Fibroblast of peridontal ligament (primary cell): ENCODE data around the gene TCP11.
"Not testable (repeated sequence)": the region's sequence is repeated elsewhere in the genome, so short reads cannot be mapped to it uniquely, and the experiment has no call there.

Experiments used
- DNase-seq: peaks from one replicate; pipeline ENCODE4 v3.0.0-alpha.2; 2010; ENCODE audit errors: extremely low read depth

Gene TCP11

DNA sequence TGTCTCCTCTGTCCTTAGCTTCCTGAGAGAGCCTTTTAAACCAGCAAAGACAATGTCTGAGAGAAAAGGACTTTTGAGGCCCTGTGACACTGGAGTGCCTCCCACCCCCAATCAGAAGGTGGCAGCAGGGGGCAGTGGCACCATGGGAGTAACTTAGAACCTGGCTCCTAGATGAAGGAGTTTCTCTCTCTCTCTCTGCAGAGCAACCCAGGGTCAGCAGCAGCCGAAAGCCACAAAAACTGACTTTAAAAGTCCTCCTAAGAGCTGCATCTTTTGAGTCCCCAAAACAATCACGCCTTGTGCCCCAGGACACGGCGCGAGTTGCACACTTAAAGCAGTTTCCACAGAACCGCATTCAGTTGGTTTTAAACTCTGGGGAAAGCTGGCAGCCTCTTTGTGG is 5.3 kb upstream of the TCP11 start:
- DNase-seq = peak; percentile 62

GRCh38 chr6:35145757-35146156 is 4.6 kb upstream of the TCP11 start:
- no peak for DNase-seq

DNA sequence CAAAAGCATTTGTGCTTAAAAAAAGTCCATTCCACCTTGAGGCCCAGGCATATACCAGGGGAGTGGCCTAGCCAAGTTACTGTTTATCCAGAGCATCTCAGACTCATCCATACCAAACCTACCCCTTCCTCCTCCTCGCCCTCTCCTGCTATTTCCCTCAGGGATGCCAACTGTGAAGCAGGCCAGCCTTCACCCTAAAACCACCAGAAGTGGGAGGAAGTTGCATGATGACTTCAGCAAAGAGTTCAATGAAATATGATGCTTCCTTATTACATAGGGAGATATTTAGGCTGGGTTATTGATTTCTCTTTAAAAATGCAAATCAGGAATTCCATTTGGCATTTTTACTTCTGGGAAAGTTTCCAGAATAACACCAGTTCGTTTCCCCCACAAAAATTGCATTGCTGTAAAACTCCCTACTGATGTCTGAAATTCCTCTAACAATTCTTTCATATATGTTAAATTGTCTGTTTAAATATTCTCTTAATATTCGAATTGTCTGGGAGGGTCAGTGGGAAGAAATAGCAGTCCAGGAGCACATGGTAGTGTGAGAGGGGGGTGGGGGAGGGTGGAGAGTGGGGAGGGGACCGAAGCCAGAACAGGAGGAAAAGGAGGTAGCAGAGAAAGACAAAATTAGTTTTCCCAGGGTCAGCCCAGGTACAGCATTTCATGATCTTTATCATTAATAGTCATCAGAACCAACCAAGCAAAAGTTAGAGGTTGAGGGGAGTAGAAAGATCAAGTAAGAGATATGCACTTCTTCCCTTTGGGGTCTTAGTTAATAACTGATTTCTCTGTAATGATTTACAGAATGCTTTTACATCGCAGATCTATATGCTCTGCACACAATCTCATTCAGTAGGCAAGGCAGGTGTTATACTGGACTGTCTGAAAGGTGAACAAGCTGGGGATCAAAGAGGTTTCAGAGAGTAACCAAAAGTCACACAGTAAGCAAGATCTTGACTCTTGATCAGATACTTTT is 1.7 kb upstream of the TCP11 start:
- DNase-seq = peak; percentile 69

DNA sequence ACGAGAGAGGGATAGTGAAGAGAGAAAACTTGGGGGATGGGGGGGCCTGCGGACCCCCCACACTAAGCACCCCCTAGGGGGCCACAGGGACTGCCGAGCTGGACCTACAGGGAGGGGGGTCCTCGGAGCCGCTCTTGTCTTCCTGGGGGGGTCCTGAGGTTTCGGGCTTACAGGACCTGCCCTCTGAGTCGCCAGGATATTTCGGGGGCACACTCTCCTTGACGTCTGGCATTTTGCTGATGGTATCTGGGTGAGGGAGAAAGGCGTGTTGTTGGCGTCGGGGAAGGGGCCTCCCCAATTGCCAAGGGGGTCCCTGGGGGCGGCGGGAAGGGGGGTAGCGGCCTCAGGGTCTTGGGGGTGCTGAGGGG is 516 bp downstream of the TCP11 start:
- no peak for DNase-seq

DNA sequence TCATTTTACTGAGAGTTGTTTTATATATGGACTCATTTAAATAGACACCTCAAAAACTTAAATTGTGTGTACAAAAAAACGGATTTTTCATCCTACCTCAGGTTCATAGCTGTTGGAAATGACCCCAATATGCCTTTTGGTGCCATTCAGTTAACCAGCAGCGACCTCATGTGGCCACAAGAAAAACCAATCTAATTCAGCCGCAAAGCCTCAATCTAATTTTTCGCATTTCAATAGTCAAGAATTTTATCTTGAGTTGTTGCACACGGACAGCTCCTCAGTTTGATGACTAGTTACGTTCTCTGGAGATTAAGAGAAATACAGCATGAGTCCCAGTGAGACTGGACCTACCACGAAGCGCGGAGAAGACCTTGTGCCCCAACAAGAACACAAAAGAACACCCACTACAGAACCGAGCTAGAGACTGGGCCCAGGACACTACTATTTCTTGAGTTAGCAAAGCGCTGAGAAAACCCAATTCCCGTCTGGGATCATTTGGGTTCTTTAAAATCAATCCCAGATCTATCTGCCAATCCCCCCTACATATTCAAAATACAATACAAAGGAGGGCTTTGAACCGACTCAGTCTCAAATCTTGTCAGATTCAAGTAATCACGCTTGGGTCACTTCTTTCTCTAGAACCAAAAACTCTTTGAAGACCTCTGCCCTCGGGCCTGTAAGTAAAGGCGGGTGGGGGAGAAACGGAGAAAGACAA is 1.1 kb downstream of the TCP11 start:
- DNase-seq = peak; percentile 86

DNA sequence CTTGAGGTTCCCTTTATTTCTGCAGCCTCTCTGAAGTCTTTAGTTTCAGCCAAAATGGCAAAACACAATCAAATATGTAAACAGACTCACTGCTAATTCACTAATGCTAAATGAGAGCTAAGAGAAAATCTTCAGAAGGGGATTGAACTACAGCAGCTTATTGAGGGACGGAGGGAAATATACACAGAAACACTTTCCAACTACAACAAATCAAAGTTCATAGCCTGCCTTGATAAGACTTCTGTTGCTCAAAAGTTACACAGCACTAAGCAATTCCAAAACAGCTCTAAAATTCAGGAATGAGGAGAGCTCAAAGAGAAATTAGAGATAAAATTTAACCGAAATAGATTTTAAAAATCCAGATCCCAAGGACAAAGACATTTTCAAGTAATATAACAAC is 1.7 kb downstream of the TCP11 start:
- DNase-seq = no peak

DNA sequence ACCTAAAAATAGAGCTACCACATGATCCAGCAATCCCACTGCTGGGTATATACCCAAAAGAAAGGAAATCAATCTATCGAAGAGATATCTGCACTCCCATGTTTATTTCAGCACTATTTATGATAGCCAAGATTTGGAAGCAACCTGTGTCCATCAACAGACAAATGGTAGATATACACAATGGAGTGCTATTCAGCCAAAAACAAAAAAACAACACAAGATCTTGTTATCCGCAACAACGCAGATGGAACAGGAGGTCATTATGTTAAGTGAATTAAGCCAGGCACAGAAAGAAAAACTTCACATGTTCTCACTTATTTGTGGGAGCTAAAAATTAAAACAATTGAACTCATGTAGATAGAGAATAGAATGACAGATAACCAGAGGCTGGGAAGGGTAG is 2.9 kb downstream of the TCP11 start:
- DNase-seq = not testable (repeated sequence)

DNA sequence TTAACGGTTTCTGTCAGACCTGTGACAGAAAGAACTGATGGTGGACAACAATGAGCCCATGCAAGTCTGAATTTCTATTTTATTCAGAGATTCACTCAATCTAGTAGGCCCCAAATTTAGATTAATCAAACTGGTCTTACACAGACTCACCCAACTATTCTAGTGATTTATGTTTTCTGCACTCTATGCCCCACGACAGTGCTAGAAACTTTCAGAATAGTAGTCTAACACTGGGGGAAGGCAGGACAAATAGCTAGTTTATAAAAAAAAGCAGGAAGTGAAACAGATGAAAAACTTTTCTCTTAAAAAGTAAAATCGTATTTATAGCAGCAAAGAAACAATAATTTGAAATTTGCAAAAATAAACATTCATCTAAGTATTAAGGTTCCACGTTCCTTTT is 5.0 kb downstream of the TCP11 start:
- DNase-seq = no peak

- peak; percentile 38 for DNase-seq
Measured at GRCh38 chr6:35128496-35128895, 12.6 kb downstream of the TCP11 start.

DNA sequence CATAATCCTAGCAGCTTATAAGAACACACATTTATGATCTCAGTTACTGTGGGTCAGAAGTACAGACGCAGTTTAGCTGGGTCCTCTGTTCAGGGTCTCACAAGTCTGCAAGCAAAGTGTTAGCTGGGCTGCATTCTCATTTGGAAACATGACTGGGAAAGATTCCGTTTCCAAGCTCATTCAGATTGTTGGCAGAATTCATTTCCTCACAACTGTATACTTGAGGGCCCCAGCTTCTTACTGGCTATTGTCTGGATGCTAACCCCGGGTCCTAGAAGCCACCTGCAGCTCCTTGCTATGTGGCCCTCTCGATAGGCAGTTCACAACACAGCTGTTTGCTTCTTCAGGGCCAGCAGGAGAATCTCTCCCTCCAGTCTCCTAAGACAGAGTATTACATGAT is 13.1 kb downstream of the TCP11 start:
- no peak for DNase-seq

GRCh38 chr6:35124356-35124755 is 16.8 kb downstream of the TCP11 start:
- no peak for DNase-seq

DNA sequence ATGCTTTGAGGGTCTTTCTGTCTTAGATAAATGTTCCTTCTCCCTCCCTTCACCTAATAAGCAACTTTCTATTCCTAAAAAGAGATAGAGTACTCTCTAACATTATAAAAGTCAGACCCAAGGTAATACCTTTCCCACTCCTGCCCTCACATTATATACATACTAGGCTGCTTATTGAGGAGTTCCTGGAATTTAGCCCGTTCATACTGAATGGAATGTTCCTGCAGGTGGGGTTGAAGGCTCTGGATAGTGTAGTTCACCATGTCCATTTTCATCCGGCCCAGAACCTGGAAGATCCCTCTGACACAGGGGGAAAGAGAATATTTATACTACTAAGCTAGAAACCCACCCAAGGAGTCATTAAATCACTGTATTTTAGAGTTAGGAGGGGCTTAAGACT is 20.4 kb downstream of the TCP11 start:
- no peak for DNase-seq

GRCh38 chr6:35108309-35108885 is 32.7 kb downstream of the TCP11 start:
- DNase-seq = no peak

DNA sequence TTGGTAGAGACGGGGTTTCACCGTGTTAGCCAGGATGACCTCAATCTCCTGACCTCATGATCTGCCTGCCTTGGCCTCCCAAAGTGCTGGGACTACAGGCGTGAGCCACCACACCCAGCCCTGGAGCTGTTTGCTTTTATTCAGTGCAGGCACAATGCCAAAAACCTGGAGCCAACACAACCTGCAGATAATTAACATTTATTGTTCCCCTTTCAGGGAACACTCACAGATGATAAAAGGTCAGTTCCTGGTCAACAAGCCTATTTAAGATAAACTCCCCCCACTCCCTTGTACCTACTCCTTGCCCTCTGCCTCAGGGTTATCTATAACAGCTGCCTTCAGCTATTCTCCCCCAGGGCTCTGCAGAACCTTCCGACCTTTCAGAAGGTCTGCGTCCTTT is 33.4 kb downstream of the TCP11 start:
- DNase-seq = not testable (repeated sequence)

GRCh38 chr6:35107208-35107607 is 33.9 kb downstream of the TCP11 start:
- not testable (repeated sequence) for DNase-seq

DNA sequence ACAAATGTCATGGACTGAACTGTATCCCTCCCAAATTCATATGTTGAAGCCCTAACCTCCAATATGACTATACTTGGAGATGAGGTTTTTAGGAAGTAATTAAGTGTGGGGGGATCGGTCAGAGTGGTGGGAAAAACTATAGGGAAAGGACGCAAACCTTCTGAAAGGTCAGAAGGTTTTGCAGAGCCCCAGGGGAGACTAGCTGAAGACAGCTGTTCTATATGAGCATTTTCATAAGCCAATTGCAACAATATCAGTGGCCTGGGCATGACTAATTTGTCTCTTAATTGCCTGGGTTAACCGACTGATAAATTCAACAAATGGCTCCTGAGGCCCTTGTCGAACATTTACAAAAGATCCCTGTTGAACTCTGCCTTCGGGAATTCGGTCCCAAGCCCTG is 35.1 kb downstream of the TCP11 start:
- not testable (repeated sequence) for DNase-seq

- DNase-seq = no peak
Measured at GRCh38 chr6:35105078-35105477, 36.1 kb downstream of the TCP11 start.

- DNase-seq = no peak
Measured at GRCh38 chr6:35099116-35099515, 42.0 kb downstream of the TCP11 start.

DNA sequence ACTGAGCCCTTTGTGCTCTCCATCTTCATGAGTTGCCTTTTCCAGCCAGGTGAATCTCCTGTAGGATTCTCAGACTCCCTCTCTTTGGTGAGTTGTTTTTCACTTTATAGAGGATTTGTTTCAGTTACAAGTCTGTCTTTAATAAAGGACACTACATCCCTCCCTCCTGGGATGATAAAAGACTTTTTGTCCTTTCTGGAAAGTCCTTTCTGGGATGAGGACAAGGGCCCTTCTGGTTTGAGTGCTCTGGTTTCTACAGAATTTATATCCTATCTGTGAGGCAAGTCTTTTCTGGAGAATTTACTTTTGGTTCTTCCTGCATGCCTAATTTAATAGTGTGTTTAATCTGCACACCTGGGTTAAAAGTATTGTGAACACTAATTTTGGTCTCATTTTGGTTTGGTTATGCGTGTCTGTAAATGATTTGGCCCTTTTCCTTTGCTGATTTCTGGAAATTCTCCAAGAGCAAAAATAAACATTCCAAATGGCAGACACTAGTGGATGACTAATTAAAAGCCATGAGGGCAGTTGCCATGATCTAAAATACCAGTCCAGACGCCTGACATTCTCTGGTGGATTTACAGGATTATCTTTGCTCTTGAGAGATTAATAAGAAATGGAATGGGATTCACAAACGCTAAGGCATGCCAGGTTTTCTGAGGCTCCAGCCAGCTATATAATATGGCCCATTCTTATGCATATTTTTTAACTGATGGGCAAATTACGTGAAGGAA is 44.8 kb downstream of the TCP11 start:
- DNase-seq = peak; percentile 80

DNA sequence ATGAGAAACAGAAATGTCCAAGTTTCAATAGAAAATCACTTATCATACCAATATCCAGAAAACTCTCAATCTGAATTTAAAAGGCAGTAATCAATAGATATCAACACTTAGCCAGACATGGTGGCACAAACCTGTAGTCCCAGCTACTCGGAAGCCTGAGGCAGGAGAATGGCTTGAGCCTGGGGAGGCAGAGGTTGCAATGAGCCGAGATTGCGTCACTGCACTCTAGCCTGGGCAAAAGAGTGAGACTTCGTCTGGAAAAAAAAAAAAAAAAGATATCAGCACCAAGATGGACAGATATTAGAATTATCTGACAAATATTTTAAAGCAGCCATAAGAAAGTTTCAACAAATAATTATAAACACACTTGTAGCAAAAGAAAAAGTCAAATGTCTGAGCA is 47.0 kb downstream of the TCP11 start:
- DNase-seq = no peak

GRCh38 chr6:35093783-35094182 is 47.4 kb downstream of the TCP11 start:
- DNase-seq = no peak

DNA sequence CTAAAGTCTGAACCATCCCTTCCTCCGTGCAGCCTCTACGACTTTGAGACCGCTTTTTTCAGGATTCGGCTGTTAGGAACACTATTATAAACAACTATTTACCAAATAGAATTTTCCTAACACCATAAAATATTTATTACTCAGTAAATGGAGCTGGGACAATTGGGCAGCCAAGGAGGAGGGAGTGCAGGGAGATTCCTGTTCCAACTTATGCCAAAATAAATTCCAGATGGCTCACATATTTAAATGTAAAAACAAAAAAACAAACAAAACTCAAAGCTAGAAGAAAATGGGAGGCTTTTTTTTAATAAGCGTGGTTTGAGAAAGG is 48.1 kb downstream of the TCP11 start:
- DNase-seq = peak; percentile 53
